DND-41 (cell line): Measurements from ENCODE around the gene HOPX.

Source experiments
- ATAC-seq: fragments of 200-7000 bp; cut with Tn5 transposase; 3 replicates; pipeline ENCODE4 v1.9.1; 2021; ENCODE audit warnings: low read depth; ENCODE audit not compliant: insufficient read depth
- DNase-seq: peaks from one replicate; pipeline ENCODE4 v3.0.0-alpha.2; 2020
- H2AFZ ChIP-seq: 2 replicates; pipeline ENCODE4 v1.6.0; 2012; ENCODE audit warnings: low read depth, low read length
- H3K27ac ChIP-seq: 2 replicates; pipeline ENCODE4 v1.5.1; 2012; ENCODE audit warnings: low read length, inconsistent platforms
- H3K27me3 ChIP-seq: fragments of 200-600 bp; sonication (generic); 2 replicates; pipeline ENCODE4 v1.6.0; 2012; ENCODE audit warnings: low read length, mild to moderate bottlenecking, inconsistent platforms; ENCODE audit not compliant: insufficient read depth, poor library complexity
- H3K36me3 ChIP-seq: 2 replicates; pipeline ENCODE4 v1.5.1; 2012; ENCODE audit warnings: low read length, inconsistent platforms; ENCODE audit not compliant: insufficient read depth
- H3K4me1 ChIP-seq: 2 replicates; pipeline ENCODE4 v1.5.1; 2012; ENCODE audit warnings: mild to moderate bottlenecking, low read length; ENCODE audit not compliant: insufficient read depth
- H3K4me2 ChIP-seq: 2 replicates; pipeline ENCODE4 v1.6.0; 2012; ENCODE audit warnings: mild to moderate bottlenecking, moderate library complexity, low read length, inconsistent platforms; ENCODE audit not compliant: insufficient read depth
- H3K4me3 ChIP-seq, 2 experiments: fragments of 200-600 bp in 1 of 2; shearing (Covaris generic) in 1 of 2; 2 replicates each; pipeline ENCODE4 v1.5.1; 2012 to 2016; ENCODE audit warnings: inconsistent platforms in 2 of 2, low read length in 2 of 2, mild to moderate bottlenecking in 2 of 2, low read depth in 1 of 2, moderate library complexity in 1 of 2
- H3K79me2 ChIP-seq: 2 replicates; pipeline ENCODE4 v1.6.0; 2012; ENCODE audit warnings: low read length, inconsistent platforms; ENCODE audit not compliant: insufficient read depth
- H3K9ac ChIP-seq: 2 replicates; pipeline ENCODE4 v1.6.0; 2012; ENCODE audit warnings: low read depth, mild to moderate bottlenecking, inconsistent platforms, low read length, moderate library complexity
- H3K9me3 ChIP-seq: 2 replicates; pipeline ENCODE4 v1.5.1; 2012; ENCODE audit warnings: low read length, moderate library complexity, mild to moderate bottlenecking, inconsistent platforms; ENCODE audit not compliant: insufficient read depth, severe bottlenecking
- H4K20me1 ChIP-seq: 2 replicates; pipeline ENCODE4 v1.6.0; 2012; ENCODE audit warnings: low read length; ENCODE audit not compliant: insufficient read depth
- EZH2 ChIP-seq: IDR thresholded peaks from 3 replicates; pipeline ENCODE4 v1.6.1; 2012; ENCODE audit warnings: borderline replicate concordance, low read depth, mild to moderate bottlenecking, moderate library complexity, low read length, inconsistent platforms; ENCODE audit not compliant: severe bottlenecking
- TF ChIP-seq, protein P1 (sequence below): IDR thresholded peaks from 2 replicates; pipeline ENCODE4 v1.5.1; 2012; ENCODE audit warnings: borderline replicate concordance, low read length, moderate library complexity, mild to moderate bottlenecking; ENCODE audit not compliant: poor library complexity, severe bottlenecking; ENCODE audit errors: extremely low read depth

The HOPX gene

DNA sequence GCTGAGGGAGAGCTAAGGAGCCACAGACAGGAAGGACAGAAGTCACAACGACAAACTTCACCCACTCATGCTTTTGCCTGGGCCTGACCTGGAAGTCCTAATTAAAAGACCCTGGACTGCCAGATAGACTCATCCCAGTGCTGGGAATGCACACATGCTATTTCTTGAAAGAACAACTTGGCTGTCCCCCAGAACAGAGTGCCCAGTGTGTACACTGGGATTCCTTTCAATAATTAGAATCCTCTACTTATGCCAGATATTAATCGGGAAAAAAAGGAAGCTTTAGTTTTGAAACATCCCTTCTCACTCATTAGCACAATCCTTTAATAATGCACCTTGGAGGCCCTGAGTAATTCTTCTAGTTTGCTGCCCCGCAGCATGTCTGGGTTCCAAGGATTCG, 3.4 kb downstream of the HOPX start:
- peaks cover 3% of the 10 kb centered on the region for H3K27me3 ChIP-seq
- no peaks in the 10 kb centered on the region for H3K36me3 ChIP-seq
- H3K27ac ChIP-seq = no peak overlapping the region
- DNase-seq (no peak), ATAC-seq (no peak)
- no peaks in the 10 kb centered on the region for H3K9me3 ChIP-seq
- no peak overlapping the region for H3K4me2 ChIP-seq
- H3K4me1 ChIP-seq = no peaks in the 10 kb centered on the region
- H2AFZ ChIP-seq = no peak overlapping the region
- H3K79me2 ChIP-seq = no peaks in the 10 kb centered on the region
- no peak for TF ChIP-seq EZH2
- TF ChIP-seq, protein P1, sequence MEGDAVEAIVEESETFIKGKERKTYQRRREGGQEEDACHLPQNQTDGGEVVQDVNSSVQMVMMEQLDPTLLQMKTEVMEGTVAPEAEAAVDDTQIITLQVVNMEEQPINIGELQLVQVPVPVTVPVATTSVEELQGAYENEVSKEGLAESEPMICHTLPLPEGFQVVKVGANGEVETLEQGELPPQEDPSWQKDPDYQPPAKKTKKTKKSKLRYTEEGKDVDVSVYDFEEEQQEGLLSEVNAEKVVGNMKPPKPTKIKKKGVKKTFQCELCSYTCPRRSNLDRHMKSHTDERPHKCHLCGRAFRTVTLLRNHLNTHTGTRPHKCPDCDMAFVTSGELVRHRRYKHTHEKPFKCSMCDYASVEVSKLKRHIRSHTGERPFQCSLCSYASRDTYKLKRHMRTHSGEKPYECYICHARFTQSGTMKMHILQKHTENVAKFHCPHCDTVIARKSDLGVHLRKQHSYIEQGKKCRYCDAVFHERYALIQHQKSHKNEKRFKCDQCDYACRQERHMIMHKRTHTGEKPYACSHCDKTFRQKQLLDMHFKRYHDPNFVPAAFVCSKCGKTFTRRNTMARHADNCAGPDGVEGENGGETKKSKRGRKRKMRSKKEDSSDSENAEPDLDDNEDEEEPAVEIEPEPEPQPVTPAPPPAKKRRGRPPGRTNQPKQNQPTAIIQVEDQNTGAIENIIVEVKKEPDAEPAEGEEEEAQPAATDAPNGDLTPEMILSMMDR = no peak
- H3K4me3 ChIP-seq = no peak overlapping the region
- H4K20me1 ChIP-seq = no peaks in the 10 kb centered on the region
- no peak overlapping the region for H3K9ac ChIP-seq

- no peak overlapping the region for H3K27ac ChIP-seq
- no peak overlapping the region for H3K4me3 ChIP-seq
- H4K20me1 ChIP-seq = no peaks in the 10 kb centered on the region
- no peaks in the 10 kb centered on the region for H3K9me3 ChIP-seq
- H3K79me2 ChIP-seq = no peaks in the 10 kb centered on the region
- no peak for DNase-seq
- H3K9ac ChIP-seq = no peak overlapping the region
- H3K4me1 ChIP-seq = no peaks in the 10 kb centered on the region
- TF ChIP-seq, protein P1 = no peak
- TF ChIP-seq EZH2 = no peak
- H3K27me3 ChIP-seq = peaks cover 3% of the 10 kb centered on the region
- H2AFZ ChIP-seq = no peak overlapping the region
- no peaks in the 10 kb centered on the region for H3K36me3 ChIP-seq
- no peak overlapping the region for H3K4me2 ChIP-seq
- no peak for ATAC-seq
These were observed 6.1 kb downstream of the HOPX start for GRCh38 chr4:56674984-56675383.

DNA sequence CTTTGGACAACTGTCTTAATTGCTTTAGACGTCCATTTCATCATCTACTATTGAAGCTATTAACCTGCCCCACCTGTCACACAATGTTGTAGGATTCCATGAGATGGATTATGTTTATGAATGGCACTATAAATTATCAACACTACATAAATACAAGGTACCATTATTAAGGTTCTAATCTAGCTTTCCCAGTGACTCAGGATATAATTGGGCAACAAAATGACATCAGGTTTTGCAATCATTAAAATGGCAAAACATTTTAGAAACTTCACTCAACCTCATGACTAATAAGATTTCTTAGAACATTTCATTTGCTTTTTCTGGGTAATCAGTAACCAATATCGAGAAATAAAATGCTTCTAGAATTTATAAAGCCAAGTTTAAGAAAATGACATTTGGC, 9.2 kb downstream of the HOPX start:
- H3K9me3 ChIP-seq = no peaks in the 10 kb centered on the region
- DNase-seq (no peak), ATAC-seq (no peak)
- H3K4me3 ChIP-seq = no peak overlapping the region
- H3K79me2 ChIP-seq = no peaks in the 10 kb centered on the region
- H2AFZ ChIP-seq = no peak overlapping the region
- no peaks in the 10 kb centered on the region for H3K4me1 ChIP-seq
- H3K36me3 ChIP-seq = no peaks in the 10 kb centered on the region
- H3K9ac ChIP-seq = no peak overlapping the region
- H3K4me2 ChIP-seq = no peak overlapping the region
- no peak overlapping the region for H3K27ac ChIP-seq
- peaks cover 3% of the 10 kb centered on the region for H3K27me3 ChIP-seq
- no peak for TF ChIP-seq EZH2
- TF ChIP-seq, protein P1 = no peak
- H4K20me1 ChIP-seq = no peaks in the 10 kb centered on the region

DNA sequence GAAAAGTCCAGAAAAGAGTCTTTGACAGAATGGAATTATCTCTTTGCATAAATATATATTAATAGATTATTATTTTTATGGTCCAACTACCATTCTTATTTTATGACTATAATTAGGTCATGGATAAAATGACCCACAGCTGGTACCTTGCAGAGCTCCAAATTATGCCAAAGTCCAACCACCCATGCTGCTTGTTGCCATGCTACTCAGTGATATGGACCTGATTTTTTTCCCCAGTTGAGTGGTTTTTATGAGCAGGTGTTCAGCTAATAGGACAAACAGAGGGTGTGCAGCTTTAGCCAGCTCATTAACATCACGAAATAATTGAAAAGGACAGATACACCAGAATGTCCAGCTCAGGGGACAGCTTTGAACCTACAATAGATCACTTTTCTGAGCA, 9.7 kb downstream of the HOPX start:
- TF ChIP-seq, protein P1 = no peak
- no peak for TF ChIP-seq EZH2
- peaks cover 3% of the 10 kb centered on the region for H3K27me3 ChIP-seq
- H3K4me3 ChIP-seq = no peak overlapping the region
- H3K4me1 ChIP-seq = no peaks in the 10 kb centered on the region
- H3K36me3 ChIP-seq = no peaks in the 10 kb centered on the region
- DNase-seq (no peak), ATAC-seq (no peak)
- H2AFZ ChIP-seq = no peak overlapping the region
- H3K4me2 ChIP-seq = no peak overlapping the region
- no peaks in the 10 kb centered on the region for H3K9me3 ChIP-seq
- no peak overlapping the region for H3K9ac ChIP-seq
- no peaks in the 10 kb centered on the region for H4K20me1 ChIP-seq
- no peaks in the 10 kb centered on the region for H3K79me2 ChIP-seq
- H3K27ac ChIP-seq = no peak overlapping the region
